Umbilical cord (tissue), 2 donors: Measurements from ENCODE around the gene OR5AS1. TPM values are rescaled to one million over a fixed set of nuclear protein-coding genes. Genes with fewer than 3 reads are reported as not detected.
"Not testable (repeated sequence)": the region's sequence is repeated elsewhere in the genome, so short reads cannot be mapped to it uniquely, and the experiment has no call there.

Source experiments
- DNase-seq: peaks from one replicate; pipeline ENCODE4 v3.0.0-alpha.2; 2015; ENCODE audit warnings: low spot score
- total RNA-seq: library from RNA; depleted of rRNA; stranded (reverse); fragments of >200 nt; gene quantifications from one replicate; pipeline ENCODE4 v1.2.3, GENCODE V29; 2014; ENCODE audit warnings: low replicate concordance; ENCODE audit not compliant: insufficient read depth

Gene OR5AS1
- 6.3 TPM for total RNA-seq

DNA sequence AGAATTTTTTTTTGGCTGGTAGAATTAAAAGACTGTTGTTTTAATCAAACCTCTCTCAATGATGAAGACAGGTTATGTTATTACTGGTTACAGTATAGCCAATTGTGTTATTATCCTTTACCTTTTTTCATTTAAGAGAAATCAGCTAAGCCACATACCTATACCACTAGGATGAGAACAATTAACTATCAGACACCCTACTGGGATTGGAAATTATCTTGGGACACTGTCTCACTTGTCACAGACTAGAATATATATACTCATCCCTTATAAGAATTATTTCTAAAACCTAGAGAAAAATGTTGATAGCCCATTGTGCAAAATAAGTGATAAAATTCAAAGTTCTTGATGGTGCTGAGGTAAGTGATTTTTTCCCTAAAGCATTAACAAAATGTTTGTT, at the start of gene OR5AS1:
Gene OR5AS1 (plus strand): TSS at position 301 of the 400 bp plus-strand sequence. CDS start 2,765 bp downstream, outside the sequence.
- DNase-seq, result no peak

DNA sequence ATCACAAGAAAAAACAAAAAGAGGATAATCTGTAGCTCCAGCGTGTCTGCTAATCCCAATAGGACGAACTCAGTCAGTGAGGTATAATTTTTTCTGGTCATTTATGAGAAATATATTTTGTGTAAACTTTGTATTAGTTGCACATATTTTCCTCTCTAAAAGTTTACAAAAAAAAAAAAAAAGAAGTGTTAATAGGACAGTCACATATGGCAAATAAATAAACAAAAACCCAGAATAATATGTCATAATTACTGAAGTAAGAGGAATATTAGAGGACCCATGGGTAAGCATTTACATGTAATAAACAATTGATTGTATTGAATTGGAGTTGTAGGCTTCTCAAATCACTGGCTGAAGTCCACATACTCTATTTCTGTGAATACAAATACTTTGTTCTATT, 32.9 kb upstream of the OR5AS1 start, which contains the start of gene OR5F1:
Gene OR5F1 (minus strand): TSS at position 101 of the 400 bp plus-strand sequence. CDS start 0 bp downstream, at position 101.
- DNase-seq, result no peak

DNA sequence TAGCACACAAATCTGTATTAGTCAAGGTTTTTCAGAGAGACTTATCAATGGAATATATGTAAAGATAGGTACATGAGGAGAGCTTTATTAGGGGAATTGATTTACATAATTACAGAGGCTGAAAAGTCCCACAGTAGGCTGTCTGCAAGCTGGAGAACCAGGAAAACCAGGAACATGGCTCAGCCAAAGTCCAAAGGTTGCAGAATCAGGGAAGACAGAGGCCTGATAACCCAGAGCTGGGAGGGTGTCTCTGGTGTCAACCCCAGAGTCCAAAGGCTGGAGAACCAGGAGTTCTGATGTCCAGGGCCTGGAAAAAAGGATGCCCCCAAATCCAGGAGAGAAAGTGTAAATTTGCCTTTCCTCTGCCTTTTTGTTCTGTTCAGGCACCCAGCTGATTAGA, 16.7 kb upstream of the OR5AS1 start:
- DNase-seq, result no peak

DNA sequence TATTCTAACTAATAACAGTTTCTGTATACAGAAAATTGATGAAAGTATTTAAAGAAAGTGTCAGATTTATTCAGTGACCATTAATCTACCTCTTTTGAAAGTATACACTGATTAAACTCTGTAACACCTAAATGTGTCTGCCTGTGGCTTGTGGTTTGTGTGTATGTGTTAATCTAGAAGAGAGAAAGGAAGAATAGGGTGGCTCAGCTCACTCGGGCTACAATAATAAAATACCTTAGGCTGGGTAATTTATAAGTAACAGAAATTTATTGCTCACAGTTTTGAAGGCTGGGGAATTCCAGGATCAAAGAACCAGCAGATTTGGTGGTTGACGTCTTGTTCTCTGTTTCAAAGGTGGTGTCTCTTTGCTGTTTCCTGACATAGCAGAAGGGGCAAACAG, 13.6 kb upstream of the OR5AS1 start:
- DNase-seq, result no peak

DNA sequence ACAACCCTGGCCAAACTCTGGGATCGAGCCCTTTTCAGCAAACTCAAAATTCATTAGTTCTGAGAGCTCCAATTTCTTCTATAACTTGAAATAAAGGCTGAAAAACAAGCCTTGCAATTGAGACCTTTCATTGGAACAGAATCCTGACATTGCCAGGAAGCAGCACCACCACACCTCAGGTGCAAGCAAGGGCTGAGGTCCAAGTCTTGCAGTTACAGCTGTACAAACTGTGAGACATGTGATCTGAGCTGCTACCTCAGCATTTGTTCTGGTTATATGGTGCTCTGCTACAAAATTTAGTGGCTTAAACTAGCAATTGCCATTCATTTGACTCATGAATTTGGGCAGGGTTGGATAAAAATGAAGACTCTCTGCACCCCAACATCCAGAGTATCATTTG, 18.1 kb downstream of the OR5AS1 start:
- no peak for DNase-seq

DNA sequence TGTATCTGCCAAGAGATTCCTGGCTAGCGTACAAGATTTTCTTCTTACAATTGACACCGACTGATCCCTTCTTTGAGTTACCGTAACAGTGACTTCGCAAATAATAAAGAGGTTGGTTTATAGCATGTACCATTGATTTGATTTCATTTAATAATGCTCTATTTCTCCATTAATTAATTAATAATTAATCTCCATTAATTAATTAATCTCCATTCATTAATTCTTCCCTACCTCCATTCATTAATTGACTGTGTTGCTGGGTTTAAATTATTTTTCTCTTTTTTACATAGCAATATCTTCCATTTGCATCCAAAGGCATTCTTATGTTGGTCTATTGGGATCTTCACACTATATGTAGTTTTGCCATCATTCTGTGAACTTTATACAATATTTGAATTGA, 21.0 kb downstream of the OR5AS1 start:
- no peak for DNase-seq

DNA sequence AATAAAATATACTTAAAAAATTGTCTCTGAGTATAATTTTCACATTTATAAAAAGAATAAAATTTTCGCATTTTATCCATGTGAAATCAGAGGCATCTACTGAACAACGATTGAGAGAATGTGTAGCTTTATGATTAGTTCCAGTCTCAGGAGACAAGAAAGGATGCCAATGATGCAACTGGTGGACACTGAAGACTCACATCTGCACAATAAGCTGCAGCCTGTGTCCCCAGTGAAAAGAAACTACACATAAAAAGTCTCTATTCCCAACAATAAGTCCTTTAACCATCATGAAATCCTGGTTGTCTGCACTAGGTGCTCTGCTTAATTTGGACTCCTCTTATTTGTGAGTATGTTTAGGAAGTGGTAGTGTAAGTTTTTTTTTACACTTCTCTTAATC, 22.0 kb downstream of the OR5AS1 start:
- DNase-seq, result no peak

DNA sequence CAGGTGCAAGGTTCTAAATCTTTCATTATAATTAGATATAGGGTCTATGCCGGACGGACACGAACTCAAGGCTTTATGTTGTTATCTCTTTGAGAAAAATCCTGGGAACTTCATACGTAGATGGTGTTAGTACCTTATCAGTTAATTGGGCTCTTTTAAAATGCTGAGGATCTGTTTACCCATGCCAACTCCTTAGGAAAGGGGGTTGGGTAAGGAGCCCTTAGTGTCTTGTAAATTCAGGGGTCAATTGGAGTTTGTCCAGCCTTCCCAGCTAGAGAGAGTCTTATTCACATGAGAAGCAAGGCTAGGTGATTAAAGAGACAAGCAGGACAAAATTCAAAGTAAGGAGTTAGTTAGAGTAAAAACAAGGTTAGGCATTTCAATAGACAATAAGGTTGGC, 28.9 kb downstream of the OR5AS1 start:
- DNase-seq, result not testable (repeated sequence)

DNA sequence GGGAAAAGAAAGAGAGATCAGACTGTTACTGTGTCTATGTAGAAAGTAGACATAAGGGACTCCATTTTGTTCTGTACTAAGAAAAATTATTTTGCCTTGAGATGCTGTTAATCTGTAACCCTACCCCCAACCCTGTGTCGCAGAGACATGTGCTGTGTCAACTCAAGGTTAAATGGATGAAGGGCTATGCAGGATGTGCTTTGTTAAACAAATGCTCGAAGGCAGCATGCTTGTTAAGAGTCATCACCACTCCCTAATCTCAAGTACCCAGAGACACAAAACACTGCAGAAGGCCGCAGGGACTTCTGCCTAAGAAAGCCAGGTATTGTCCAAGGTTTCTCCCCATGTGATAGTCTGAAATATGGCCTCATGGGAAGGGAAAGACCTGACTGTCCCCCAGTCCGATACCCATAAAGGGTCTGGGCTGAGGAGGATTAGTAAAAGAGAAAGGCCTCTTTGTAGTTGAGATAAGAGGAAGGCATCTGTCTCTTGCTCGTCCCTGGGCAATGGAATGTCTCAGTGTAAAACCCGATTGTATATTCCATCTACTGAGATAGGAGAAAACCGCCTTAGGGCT, 30.3 kb downstream of the OR5AS1 start:
- not testable (repeated sequence) for DNase-seq

DNA sequence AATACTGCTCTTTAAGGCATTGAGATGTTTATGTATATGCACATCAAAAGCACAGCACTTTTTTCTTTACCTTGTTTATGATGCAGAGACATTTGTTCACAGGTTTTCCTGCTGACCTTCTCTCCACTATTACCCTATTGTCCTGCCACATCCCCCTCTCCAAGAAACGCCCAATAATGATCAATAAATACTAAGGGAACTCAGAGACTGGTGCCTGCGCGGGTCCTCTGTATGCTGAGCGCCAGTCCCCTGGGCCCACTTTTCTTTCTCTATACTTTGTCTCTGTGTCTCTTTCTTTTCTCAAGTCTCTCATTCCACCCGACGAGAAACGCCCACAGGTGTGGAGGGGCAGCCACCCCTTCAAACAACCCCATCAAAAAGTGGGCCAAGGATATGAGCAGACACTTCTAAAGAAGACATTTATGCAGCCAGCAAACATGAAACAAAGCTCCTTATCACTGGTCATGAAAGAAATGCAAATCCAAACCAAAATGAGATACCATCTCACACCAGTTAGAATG, 30.9 kb downstream of the OR5AS1 start:
- DNase-seq, result not testable (repeated sequence)

DNA sequence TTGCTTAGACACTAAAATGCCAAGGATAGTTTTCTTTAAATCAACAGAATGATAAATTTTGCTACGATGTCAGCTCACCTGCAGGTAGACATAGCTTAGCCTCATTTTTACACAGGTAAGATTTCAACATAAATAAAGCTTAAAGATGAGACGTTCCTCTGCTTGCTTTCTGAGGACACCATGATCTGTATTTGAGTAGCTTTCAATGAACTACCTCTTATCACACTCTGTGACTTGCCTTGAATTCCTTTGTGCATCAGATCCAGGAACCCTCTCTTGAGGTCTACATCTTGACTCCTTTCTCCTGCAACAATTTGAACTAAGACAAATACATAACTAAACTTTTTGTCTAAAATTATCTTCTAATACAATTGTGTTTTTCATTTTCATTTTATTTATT, 39.5 kb downstream of the OR5AS1 start:
- no peak for DNase-seq

Other genes starting within 250 kb of the OR5AS1 start
- gene OR5D14, start 232.1 kb upstream of the OR5AS1 start, total RNA-seq, result 1.9 TPM
- gene OR5L1, start 216.3 kb upstream of the OR5AS1 start, total RNA-seq, result 1.7 TPM
- gene OR5D18, start 208.0 kb upstream of the OR5AS1 start, total RNA-seq, result 2.2 TPM
- 0.72 TPM for gene OR5L2, start 200.4 kb upstream of the OR5AS1 start, total RNA-seq
- gene OR5D16, start 188.9 kb upstream of the OR5AS1 start, total RNA-seq, result 1.4 TPM
- gene TRIM51, start 144.4 kb upstream of the OR5AS1 start, total RNA-seq, result not detected
- gene OR5W2, start 113.1 kb upstream of the OR5AS1 start, total RNA-seq, result 2.9 TPM
- gene OR5I1, start 91.3 kb upstream of the OR5AS1 start, total RNA-seq, result 2.9 TPM
- gene OR10AG1, start 57.7 kb upstream of the OR5AS1 start, total RNA-seq, result 3.4 TPM
- gene OR5F1, start 33.0 kb upstream of the OR5AS1 start, total RNA-seq, result 1.4 TPM
- gene OR8I2, start 65.7 kb downstream of the OR5AS1 start, total RNA-seq, result not detected
- 3.9 TPM for gene OR8H2, start 76.0 kb downstream of the OR5AS1 start, total RNA-seq
- gene OR8H3, start 94.7 kb downstream of the OR5AS1 start, total RNA-seq, result 2.2 TPM
- gene OR8J3, start 112.5 kb downstream of the OR5AS1 start, total RNA-seq, result 2.9 TPM
- gene OR8K5, start 132.7 kb downstream of the OR5AS1 start, total RNA-seq, result 6.0 TPM
- 1.4 TPM for gene OR5J2, start 149.0 kb downstream of the OR5AS1 start, total RNA-seq
- gene OR5T2, start 206.6 kb downstream of the OR5AS1 start, total RNA-seq, result 4.3 TPM
- gene OR5T3, start 224.6 kb downstream of the OR5AS1 start, total RNA-seq, result 8.9 TPM
- gene OR5T1, start 246.5 kb downstream of the OR5AS1 start, total RNA-seq, result 5.1 TPM